ENCODE measurements around the gene ZFPM1. TPM values are rescaled to one million over a fixed set of nuclear protein-coding genes. Genes with fewer than 3 reads are reported as not detected.

Gene ZFPM1
- total and polyA plus RNA-seq, 2 of the 8 experiments (the other 6 are each of a cell fraction or from before 2014, with no cell fraction given), result 0.74 to 4.8 TPM

DNA sequence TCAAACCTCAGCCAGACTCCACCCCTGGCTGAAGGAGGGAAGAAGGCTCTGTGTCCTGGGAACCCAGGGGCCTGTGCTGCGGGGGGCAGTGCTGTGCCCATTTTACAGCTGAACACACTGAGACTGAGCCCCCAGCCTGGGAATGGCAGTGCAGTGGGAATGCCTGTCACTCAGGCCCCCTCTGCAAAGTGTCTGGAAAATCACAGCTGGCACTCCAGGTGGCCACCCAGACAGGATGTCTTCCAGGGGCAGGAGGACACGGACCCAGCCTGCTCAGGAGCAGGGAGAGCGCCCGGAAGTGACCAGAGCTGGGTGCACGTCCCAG lies 37.7 kb upstream of the ZFPM1 start:
- Histone ChIP-seq H3K23me2 (ENCODE audit: low read depth, low read length) (no peaks in the 10 kb centered on the region), H3K4me1 (replicated peaks in 1 of 4; ENCODE audit: control insufficient read depth in 3 of 4, insufficient read depth in 4 of 4, low read length in 3 of 4) (no peaks in the 10 kb centered on the region; a peak in 1 of 7 replicates), H3K4me3 (ENCODE audit: extremely low read depth in 1 of 4, insufficient read depth in 2 of 4, low read depth in 3 of 4, low read length in 4 of 4) (no peak overlapping the region), H3K79me1 (ENCODE audit: low read depth, low read length) (no peaks in the 10 kb centered on the region), H3K23ac (ENCODE audit: insufficient read length) (no peak overlapping the region), H2BK5ac (ENCODE audit: low read depth, low read length) (no peak overlapping the region), H3K27me3 (replicated peaks in 1 of 4; ENCODE audit: control insufficient read depth in 3 of 4, extremely low read depth in 1 of 4, insufficient read depth in 3 of 4, low read length in 3 of 4) (no peaks in the 10 kb centered on the region), H3K4me2 (ENCODE audit: insufficient read depth in 1 of 2, low read depth in 2 of 2, low read length in 2 of 2) (no peak overlapping the region), H3K56ac (replicated peaks; ENCODE audit: insufficient read length, low read depth, low read length) (no peak overlapping the region), H3K27ac (ENCODE audit: low read depth, low read length) (no peak overlapping the region), H3K36me3 (ENCODE audit: control insufficient read depth in 2 of 4, insufficient read depth in 4 of 4, low read length in 3 of 4) (no peaks in the 10 kb centered on the region), H2AFZ (ENCODE audit: low read length) (no peak overlapping the region), H3K79me2 (ENCODE audit: control insufficient read depth in 1 of 2, insufficient read depth in 2 of 2, low read length in 2 of 2) (no peaks in the 10 kb centered on the region), H2AK5ac (ENCODE audit: low read depth, low read length) (no peak overlapping the region), H2BK20ac (ENCODE audit: low read length) (no peak overlapping the region), H3K4ac (replicated peaks; ENCODE audit: insufficient read length, low read depth, low read length) (no peak overlapping the region), H2BK15ac (ENCODE audit: low read length) (no peak overlapping the region), H3K9ac (replicated peaks in 1 of 4; ENCODE audit: extremely low read depth in 1 of 4, low read depth in 3 of 4, low read length in 3 of 4) (no peak overlapping the region), H4K8ac (ENCODE audit: extremely low read depth, insufficient read depth, low read length) (no peak overlapping the region), H3K18ac (ENCODE audit: extremely low read depth, low read length) (no peak overlapping the region), H4K5ac (ENCODE audit: insufficient read length, low read depth, low read length) (no peak overlapping the region), H2BK120ac (replicated peaks; ENCODE audit: low read depth, low read length) (no peak overlapping the region), H3K9me3 (ENCODE audit: insufficient read depth in 2 of 2, low read depth in 1 of 2, low read length in 1 of 2) (no peaks in the 10 kb centered on the region), H4K20me1 (replicated peaks in 1 of 2; ENCODE audit: control insufficient read depth in 1 of 2, insufficient read depth in 2 of 2, low read length in 2 of 2) (peaks cover 0 to 1% of the 10 kb centered on the region in 2 experiments), H3K14ac (ENCODE audit: insufficient read length) (no peak overlapping the region), H4K91ac (replicated peaks; ENCODE audit: insufficient read length, low read length) (no peak overlapping the region), H2BK12ac (ENCODE audit: low read depth, low read length) (no peak overlapping the region)
- CTCF ChIA-PET (ENCODE audit: partially characterized antibody), result interaction anchor here (0.6 to 1.9 kb wide), 3 partner anchors 9 to 95 kb away, joined by 3 to 12 read pairs (median 6); no protein-coding TSS in a partner anchor
- FAIRE-seq, result no peak
- 87% methylated on average over 5 of the region's 5 CpGs; no CpG with 5 or more reads in 1 of the 2 experiments for WGBS, 2 experiments (ENCODE audit: extremely low coverage in 1 of 2, insufficient coverage in 1 of 2, insufficient read length in 1 of 2, insufficient replicate concordance in 2 of 2, low coverage in 1 of 2, low lambda C conversion rate in 2 of 2, missing lambda C conversion rate in 1 of 2)
- no peak for DNase-seq (ENCODE audit: low read depth in 1 of 2, low spot score in 2 of 2)
- POLR2A ChIA-PET (ENCODE audit: partially characterized antibody), result no interaction called here
- no peak for TF ChIP-seq NANOG (IDR thresholded peaks at IDR 0.05; ENCODE audit: insufficient read depth, low read depth, low read length, poor library complexity, severe bottlenecking)
- TF ChIP-seq YY1 (IDR thresholded peaks at IDR 0.05; ENCODE audit: low read depth, low read length), result no peak
- no peak for TF ChIP-seq FOSL1 (IDR thresholded peaks at IDR 0.05; ENCODE audit: insufficient read depth, low read depth, low read length)
- no peak for TF ChIP-seq HDAC6 (IDR thresholded peaks at IDR 0.05; ENCODE audit: low read depth, low read length)
- no peak for TF ChIP-seq SAP30 (IDR thresholded peaks at IDR 0.05; ENCODE audit: insufficient read depth, insufficient replicate concordance, low read length)
